ENCODE results near the gene NOS1AP. TPM values are rescaled to one million over a fixed set of nuclear protein-coding genes. Genes with fewer than 3 reads are reported as not detected.

NOS1AP gene
- total and polyA plus RNA-seq, 9 of the 15 experiments (the other 6 are each of a cell fraction or from before 2014, with no cell fraction given): 0.07 to 1.5 (median 0.22) TPM

DNA sequence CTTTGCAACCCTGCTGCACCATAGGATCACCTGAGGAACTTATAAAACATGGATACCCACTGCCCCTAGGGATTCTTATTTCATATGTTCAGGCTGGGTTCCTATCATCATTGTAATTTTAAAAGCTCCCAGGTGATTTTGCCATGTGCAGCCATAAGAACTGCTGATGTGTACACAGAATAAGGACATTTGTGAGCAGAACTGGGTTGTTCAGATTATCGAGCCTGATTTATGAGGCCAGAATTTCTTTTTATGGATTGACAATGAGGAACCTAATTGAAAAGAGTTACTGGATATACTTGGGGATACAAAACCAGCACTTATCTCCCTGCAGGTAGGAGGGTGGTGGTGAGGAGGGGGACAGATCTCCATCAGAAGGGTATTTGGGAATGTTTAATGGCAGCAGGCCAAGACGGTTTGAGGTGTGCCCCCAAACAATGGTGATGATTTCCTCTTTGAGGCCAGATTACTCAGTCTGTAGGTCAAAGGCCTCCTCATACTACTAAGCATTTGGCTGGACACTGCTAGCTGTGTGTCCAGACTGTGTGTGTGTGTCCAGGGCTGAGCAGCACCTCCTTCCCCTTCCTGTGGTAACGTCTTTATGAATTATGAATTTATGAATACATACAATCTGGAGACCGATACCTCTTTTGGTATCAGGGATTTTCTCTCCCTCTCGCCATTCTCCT is 18.9 kb downstream of the NOS1AP start:
- no peak for DNase-seq (ENCODE audit: extremely low read depth in 1 of 4, low spot score in 3 of 4)
- Histone ChIP-seq H3K27me3 (ENCODE audit: control insufficient read depth in 2 of 2, insufficient read depth in 2 of 2, low read length in 2 of 2) (no peaks in the 10 kb centered on the region), H3K9ac (ENCODE audit: insufficient read depth in 1 of 2, low read depth in 2 of 2, low read length in 2 of 2) (no peak overlapping the region), H3K4me3 (no peak overlapping the region), H2AFZ (ENCODE audit: low read depth, low read length) (no peak overlapping the region), H3K27ac (ENCODE audit: extremely low read depth, low read depth, low read length) (no peak overlapping the region), H3K9me3 (replicated peaks; ENCODE audit: control insufficient read depth, insufficient read depth, low read depth, low read length) (no peaks in the 10 kb centered on the region), H3K36me3 (ENCODE audit: control insufficient read depth, insufficient read depth, low read length) (no peaks in the 10 kb centered on the region), H3K9me1 (ENCODE audit: control insufficient read depth, insufficient read depth, low read length) (no peaks in the 10 kb centered on the region), H3K4me1 (replicated peaks in 1 of 2; ENCODE audit: control insufficient read depth in 2 of 2, insufficient read depth in 2 of 2, low read length in 2 of 2) (no peaks in the 10 kb centered on the region; a peak in 1 of 5 replicates), H4K20me1 (replicated peaks; ENCODE audit: control insufficient read depth, insufficient read depth, low read length) (no peaks in the 10 kb centered on the region), H3K4me2 (ENCODE audit: insufficient read depth, low read length) (no peak overlapping the region), H3K79me2 (ENCODE audit: control insufficient read depth, insufficient read depth, low read length) (no peaks in the 10 kb centered on the region)
- BruUV-seq (replicated peaks): no TSS peak
- intact Hi-C loops (cut with micrococcal nuclease): no loop called here
- POLR2A ChIA-PET: interaction anchor here (1.4 kb wide), 1 partner anchor 19 kb away, joined by 3 read pairs; the partner anchor contains the start of gene NOS1AP
- CTCF ChIA-PET (ENCODE audit: low intra/inter-chr PET ratio): no interaction called here
- FAIRE-seq: no peak
- in situ Hi-C loops (cut with MboI): no loop called here
- no peak for ATAC-seq
- TF ChIP-seq LARP7 (IDR thresholded peaks at IDR 0.05) (no peak), TRIM28 (IDR thresholded peaks at IDR 0.05) (no peak), ZNF184 (CRISPR knock-in tag; IDR thresholded peaks at IDR 0.05) (no peak), ZNF316 (IDR thresholded peaks at IDR 0.05) (no peak), MEF2D (tag; conservative IDR thresholded peaks at IDR 0.05; ENCODE audit: low read depth) (no peak), PTRF (tag; IDR thresholded peaks at IDR 0.05) (no peak), ZNF57 (CRISPR knock-in tag; IDR thresholded peaks at IDR 0.05) (no peak), BMI1 (IDR thresholded peaks at IDR 0.05; ENCODE audit: low read length) (no peak), HDAC1 (IDR thresholded peaks at IDR 0.05) (no peak), PURB (CRISPR knock-in tag; IDR thresholded peaks at IDR 0.05; ENCODE audit: low read depth) (no peak)
- TF ChIP-seq, protein P1, sequence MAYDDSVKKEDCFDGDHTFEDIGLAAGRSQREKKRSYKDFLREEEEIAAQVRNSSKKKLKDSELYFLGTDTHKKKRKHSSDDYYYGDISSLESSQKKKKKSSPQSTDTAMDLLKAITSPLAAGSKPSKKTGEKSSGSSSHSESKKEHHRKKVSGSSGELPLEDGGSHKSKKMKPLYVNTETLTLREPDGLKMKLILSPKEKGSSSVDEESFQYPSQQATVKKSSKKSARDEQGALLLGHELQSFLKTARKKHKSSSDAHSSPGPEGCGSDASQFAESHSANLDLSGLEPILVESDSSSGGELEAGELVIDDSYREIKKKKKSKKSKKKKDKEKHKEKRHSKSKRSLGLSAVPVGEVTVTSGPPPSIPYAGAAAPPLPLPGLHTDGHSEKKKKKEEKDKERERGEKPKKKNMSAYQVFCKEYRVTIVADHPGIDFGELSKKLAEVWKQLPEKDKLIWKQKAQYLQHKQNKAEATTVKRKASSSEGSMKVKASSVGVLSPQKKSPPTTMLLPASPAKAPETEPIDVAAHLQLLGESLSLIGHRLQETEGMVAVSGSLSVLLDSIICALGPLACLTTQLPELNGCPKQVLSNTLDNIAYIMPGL (CRISPR knock-in tag; IDR thresholded peaks at IDR 0.05): no peak
- TF ChIP-seq, protein P2, sequence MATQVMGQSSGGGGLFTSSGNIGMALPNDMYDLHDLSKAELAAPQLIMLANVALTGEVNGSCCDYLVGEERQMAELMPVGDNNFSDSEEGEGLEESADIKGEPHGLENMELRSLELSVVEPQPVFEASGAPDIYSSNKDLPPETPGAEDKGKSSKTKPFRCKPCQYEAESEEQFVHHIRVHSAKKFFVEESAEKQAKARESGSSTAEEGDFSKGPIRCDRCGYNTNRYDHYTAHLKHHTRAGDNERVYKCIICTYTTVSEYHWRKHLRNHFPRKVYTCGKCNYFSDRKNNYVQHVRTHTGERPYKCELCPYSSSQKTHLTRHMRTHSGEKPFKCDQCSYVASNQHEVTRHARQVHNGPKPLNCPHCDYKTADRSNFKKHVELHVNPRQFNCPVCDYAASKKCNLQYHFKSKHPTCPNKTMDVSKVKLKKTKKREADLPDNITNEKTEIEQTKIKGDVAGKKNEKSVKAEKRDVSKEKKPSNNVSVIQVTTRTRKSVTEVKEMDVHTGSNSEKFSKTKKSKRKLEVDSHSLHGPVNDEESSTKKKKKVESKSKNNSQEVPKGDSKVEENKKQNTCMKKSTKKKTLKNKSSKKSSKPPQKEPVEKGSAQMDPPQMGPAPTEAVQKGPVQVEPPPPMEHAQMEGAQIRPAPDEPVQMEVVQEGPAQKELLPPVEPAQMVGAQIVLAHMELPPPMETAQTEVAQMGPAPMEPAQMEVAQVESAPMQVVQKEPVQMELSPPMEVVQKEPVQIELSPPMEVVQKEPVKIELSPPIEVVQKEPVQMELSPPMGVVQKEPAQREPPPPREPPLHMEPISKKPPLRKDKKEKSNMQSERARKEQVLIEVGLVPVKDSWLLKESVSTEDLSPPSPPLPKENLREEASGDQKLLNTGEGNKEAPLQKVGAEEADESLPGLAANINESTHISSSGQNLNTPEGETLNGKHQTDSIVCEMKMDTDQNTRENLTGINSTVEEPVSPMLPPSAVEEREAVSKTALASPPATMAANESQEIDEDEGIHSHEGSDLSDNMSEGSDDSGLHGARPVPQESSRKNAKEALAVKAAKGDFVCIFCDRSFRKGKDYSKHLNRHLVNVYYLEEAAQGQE (IDR thresholded peaks at IDR 0.05; ENCODE audit: borderline replicate concordance): no peak
- TF ChIP-seq, protein P2 (CRISPR knock-in tag; IDR thresholded peaks at IDR 0.05; ENCODE audit: low read depth): no peak
- WGBS (ENCODE audit: insufficient coverage, low coverage, missing lambda C conversion rate): 3% methylated on average over 5 of the region's 5 CpGs
